Stimulated activated CD4-positive, alpha-beta T cell treated with anti-CD3 and anti-CD28 coated beads, Interleukin-12 subunit alpha, Interleukin-12 subunit beta, amount 100 ng/mL, for 48 hours (primary cell): Measurements from ENCODE around the gene ACACA.

ENCODE experiments used
- DNase-seq, 3 donors: peaks; one replicate each; pipeline ENCODE4 v3.0.0-alpha.2; 2020; ENCODE audit warnings: low read depth in 2 of 3, low spot score in 1 of 3

The ACACA gene

DNA sequence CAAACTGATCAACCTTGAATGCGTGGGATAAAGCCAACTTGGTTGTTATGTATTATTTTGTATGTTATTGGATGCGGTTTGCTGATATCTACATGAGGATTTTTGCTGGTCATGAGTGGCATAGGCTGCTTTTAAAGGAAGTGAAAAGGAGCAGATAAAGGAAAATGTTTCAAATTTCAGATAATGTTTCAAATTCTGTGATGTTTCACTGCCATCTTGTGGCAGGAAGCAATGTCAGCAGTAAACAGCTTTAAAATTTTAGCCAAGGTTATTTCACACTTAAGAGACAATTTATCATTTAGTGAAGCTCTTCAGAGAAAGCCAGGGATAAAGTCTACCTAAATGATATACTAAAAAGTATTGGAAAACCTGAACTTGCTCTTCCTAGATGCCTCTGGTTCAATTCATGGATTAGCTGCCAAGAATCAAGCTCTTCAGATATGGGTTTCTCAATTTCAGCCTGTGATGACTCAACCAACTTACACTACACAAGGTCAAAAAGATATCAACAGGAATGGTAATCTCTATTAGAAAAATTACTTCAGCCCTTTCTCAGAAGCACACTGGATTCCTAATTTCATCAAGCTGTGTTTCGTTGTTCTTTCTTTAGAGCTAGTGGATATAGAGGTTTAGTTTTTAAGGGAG, 166.8 kb downstream of the ACACA start:
- no peak for DNase-seq

DNA sequence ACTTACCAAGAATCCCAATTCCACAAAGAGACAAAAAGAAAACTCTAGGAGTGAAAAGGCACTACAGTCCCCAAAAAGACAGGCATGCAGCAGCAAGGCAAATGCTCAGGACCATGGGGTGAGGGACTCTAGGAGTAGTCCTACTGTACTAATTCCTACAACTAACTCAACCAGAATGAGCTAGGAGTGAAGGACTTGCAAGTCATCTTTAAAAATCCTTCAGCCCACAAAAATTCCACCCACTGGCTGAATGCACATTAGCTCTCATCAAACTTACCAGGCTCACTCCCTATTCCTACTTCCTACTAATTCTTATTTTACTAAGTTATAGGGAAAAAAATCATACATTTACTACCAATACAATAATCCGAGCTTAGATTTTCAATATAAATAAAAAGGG, 172.5 kb downstream of the ACACA start:
- DNase-seq, result no peak

DNA sequence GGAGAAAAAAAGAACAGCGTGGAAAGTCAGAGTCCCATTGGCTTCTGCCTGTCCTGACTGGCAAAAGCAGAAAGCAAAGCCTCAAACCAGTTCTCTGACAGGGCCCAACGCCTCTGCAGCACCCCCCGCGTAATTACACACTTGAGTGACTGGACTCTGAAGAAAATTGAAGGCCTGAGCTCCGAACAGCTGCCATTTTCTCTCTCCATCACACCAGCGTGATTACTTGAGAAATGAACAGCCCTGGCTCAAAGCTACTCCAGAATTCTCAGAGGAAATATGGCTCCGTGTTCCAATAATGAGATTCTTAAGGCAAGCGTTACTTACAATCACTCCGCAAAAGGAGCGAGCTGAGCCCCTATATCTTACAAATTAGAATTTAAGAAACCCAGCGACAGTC, 173.6 kb downstream of the ACACA start:
- no peak for DNase-seq

DNA sequence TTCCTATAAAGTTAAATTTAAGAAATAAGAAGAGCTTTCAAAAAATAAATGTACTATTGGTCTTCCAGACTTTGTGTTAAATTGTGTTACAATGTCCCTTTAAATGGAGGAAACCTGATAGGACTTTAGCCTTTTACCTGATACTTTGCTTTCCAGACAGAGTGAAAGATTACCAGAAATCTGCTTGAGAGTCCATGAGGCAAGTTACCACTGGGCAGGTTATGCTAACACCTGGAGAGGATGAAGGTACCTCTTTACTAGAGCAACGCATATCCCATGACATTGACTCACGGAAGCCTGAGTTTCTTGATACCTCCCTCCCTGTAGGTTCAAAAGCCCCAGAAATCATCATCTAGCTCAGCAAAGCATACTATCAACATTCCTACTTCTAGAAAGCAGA, 174.7 kb downstream of the ACACA start:
- DNase-seq, result no peak

DNA sequence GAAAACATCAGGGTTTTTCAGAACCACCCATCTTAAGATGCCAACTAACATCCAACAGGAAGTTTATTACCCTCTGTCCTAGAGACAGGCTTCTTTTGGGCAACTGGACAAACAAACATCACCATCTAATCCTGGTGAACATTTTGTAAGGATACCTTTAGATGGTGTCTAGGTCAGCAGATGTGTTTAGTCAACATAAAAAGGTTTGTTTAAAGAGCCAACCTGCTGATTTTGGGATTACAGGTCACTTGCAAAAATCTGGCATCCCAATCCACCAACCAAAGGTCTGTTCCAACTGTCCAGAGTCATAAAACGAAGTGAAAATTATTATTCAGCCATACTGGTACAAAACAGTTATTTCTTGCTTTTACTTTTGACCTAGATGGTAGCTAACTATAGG, 176.0 kb downstream of the ACACA start:
- no peak for DNase-seq

DNA sequence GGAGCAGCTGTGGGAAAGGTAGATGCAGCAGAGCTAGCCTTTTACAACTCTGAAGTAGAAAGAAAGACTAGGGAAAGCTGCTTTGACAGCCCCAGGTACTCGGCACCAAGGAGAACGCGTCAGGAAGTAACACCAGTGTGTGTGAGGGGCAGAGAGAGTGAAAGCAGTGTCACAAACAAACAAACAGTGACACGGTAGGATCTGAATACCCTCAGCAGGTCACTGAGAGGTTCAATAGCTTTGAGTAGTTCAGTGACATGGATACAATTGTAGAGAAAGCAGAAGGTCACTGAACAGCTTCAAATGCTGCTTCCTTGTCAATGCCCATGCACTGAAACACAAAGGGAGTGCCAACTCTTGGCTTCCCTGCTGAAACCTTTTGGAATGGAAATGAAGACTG, 181.2 kb downstream of the ACACA start:
- DNase-seq, result no peak

DNA sequence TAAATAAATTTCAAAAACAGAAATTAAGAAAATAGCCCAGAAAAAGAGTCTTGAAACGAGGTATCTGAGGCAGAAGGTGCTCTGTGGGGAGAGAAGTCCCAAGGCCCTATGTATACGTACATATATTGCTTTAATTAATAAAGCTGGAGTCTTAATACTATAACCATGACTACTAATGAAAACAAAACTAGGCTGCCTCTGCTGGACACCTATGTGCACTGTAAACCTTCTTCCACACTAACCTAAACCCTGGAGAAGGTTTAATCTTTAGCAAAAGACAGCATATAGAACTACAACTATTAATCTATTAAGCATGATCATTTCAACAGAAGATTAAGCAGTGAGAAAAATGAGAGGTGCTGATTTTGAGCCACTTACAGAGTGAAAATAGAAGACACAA, 184.8 kb downstream of the ACACA start:
- no peak for DNase-seq

DNA sequence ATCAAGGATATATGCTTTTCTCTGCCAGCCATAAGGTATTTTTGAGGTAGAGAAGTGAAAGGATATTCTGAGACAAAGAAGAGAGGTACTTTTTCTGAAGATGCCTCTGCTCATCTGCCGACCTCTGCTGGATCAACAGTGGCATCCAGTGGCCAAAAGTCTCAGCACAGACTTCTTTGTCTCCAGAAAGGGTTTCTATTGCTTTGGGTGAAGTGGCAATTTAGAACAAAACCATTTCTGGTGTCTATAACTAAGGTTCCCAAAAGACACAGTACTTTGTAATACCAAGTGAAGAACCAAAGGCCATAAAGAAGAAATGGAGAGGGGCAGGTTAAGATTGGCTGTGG, 186.1 kb downstream of the ACACA start:
- peak in 1 of 3 donors; percentile 0 for DNase-seq

DNA sequence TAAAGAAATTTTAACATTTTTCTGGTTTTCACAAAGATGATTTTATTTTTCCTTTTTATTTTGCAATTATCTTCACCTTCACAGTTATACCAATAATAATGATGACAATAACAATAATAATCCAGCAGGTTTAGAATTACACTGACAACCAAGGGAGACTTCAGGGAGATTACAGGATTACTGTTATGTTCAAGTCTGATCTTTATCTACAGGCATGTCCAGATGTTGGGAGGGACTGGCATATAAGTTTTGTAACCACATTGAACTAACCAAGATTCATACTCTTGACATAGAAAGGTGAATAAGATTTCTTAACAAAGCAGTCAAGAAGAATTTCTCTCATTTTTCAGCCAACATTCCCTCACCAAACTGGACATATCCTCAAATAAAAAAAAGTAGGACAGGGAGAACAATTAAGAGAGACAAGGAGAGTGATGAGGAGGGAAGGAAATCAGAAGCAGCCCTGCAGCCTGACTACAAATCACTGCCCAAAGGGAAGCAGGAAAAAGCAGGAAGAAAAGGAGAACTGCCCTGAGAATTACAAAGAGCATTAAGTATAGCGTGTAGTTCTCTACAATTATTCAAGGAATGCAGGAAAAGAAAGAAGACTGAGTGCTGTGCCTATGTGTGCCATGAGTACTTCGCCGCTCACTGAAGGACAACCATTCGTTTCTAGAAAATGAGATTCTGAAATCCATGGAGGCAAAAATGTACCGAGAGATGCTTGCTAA, 186.6 kb downstream of the ACACA start:
- DNase-seq, result no peak

DNA sequence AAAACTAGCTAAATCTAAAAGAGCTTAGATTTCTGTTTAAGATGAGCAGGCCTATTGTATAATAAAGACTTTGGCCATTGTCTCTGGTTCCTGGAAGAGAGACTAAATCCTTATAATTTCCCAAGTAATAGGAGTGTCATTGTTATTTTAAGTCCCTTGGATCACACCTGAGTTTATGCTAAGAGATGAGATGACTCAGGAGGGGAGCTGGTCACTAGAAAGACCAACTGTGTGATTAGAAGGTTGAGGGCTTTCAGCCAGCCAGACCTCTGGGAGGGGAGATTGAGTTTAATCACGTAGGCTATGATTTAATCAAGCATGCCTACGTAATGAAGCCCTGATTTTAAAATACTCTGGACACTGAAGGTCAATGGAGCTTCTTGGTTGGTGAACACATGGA, 187.8 kb downstream of the ACACA start:
- DNase-seq, result no peak

DNA sequence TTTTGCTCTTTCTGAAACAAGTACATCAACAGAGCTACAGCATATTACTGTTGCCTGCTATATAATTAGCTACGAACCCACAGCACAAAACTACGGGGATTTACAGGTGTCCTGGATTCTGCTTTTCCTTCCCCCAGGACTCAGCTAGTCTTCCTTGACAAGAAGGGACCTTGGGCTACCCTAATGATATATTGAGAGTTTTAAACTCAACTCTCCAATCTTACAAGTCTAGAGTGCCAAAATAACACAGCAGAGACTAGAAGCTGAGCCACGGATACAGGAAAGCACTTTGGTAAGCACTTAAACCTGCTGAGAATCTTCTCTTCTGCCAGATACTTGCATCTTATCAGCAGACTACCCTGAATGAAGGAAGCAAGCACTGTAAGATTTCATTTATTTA, 192.2 kb downstream of the ACACA start:
- DNase-seq, result no peak

DNA sequence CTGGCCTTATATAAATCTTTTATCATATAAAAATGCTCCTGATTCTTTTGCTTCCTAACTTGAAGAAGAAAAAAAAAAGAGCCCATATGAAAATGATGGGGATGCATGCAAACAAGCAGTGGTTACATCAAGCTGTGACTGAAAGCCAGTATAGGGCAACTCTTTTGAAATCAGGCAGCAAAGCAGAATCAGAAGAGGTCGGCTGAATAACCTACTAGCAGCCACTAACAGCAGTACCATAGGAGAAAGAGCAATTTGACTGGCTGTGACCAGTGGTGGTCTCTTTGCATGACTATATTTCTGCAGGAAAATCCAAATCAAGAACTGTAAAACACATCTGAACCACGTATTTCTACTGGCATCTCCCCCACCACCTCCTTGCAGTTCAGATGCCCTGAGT, 192.7 kb downstream of the ACACA start:
- no peak for DNase-seq

DNA sequence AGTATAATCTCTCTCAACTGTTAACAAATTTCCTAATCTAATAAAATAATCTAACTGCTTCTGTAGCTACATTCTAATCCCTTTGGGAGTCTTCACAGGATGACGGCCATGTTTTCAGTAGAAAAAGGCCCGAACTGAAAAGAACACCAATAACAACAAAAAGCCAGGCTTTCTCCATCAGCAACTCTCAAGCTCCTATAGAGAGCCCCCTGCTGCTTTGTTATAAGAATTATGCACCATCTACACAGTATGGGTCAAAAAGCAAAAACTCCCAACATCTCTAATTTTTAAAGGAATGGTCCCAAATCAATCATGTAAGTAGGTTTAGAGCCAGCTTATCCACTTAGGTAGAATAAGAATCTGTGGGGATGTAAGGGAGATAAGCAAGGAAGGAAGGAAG, 194.5 kb downstream of the ACACA start:
- no peak for DNase-seq

DNA sequence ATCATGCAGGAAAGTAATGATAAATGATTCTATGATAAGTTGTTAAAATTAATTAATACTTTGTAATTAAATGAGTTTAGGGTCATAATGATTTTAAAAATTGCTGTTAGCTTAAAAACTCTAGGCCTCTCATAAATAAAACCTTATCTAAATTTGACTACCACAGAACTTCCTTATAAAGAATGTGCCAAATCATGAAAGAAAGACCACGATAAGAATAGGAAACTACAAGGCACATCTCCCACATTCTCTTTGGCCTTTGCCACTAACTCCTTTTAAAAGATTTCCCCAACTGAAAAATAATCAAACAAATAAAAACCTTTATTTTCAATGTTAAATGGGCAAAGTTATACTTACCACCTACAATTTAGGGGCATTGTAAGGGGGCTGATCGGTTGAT, 195.5 kb downstream of the ACACA start:
- DNase-seq, result no peak

DNA sequence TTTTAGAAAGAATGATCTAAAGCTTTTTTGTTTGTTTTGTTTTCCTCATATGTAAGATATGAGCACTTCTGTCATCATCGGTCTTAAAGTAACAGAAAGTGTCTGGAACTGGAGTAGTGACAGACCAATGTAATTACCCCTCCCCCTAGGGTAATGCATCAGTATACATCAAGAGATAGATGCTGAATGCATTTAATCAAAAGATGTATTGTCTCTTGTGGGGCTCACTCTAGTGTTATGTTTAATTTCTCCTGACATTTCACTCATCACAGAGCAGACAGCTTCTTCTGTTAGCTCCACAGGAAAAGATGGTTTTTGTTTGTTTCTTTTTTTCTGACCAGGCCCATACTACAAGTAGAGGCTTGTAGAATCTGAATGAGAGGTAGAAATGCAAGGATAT, 199.5 kb downstream of the ACACA start:
- DNase-seq, result no peak

DNA sequence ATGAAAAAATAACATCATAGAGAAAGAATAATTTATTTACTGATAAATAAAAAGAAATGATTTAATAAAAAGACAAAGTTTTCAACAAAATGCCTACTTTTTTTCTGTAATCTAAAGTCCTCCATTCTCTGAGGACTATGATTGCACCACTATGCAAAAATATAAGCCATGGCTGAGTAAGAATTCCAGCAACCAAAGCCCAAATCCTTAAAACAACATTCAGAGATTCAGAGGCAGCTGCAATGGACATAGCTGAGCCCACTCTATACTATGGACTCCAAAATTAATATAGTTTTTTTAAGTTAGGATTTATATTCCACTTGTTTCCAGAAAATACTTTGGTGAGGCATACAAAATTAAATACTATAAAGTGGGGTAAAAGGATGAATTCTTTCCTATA, 200.3 kb downstream of the ACACA start:
- no peak for DNase-seq

DNA sequence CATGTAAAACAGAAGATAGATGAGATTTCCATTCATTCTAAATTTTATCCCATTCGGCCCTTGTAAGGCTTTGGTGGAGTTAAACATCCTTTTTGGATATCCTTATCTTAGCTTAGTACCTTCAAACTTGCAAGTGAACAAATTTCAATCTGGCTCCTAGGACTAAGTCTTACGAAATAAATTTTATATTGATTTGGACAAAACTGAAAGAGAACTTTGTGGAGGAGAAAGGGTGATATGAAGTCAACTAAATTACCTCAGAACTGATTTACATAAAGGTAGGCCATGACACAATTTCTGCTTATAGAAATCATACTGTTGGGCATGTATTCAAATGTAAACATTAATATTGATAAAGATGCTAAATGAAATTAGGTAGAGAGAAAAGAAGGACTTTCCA, 206.1 kb downstream of the ACACA start:
- no peak for DNase-seq

DNA sequence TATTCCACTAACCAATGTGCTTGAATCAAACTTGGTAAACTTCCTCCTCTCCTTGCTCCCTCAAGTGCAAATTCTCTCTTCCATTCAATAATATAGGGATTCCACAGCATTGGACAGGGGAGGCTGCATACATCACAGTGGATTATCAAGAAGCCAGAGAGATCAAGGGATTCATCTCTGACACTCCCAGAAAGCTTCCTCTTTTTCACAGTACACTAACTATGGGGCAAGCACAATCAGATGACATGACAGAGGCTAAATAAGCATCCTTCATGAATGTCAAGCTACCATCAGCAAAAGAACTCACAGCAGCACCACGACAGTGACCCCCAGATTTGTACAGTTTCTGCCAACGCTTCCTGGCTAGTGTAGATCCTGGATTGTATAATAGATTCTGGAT, 209.3 kb downstream of the ACACA start:
- no peak for DNase-seq

DNA sequence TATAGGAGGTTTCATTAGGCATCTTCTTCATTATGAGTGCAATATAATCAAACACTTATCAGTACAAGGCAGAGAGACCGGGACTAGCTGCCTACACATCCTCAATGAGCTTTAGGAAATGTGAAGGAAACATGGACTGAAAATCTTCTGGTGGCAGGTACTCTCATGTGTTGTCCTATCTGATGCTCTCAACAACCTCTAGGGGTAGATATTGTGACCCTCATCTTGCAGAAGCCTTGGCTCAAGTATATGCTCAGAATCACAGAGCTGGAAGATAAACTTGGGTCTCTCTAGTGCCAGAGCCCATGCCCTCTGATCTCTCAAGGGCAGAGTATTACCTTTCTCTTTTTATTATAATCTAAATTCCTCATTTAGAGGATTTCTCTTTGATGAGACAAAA, 212.4 kb downstream of the ACACA start:
- DNase-seq, result no peak

DNA sequence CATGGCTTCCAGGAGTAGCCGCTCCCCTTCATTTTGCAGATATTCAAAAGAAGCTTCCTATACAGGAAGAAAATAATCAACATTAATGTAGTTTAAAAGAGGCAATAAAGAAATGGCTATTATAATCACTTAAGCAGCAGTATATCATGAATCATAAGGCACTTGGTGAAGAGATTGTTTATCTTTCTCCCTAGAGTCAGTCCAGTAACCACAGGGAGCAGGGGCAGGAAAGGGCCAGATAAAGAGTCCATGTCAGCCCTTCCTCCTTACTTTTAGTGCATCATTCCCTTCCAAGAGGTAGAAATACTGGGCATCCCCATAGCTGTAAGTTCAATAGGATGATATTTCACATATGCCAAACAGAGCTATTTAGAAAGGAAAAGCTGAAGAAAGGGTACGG, 215.4 kb downstream of the ACACA start:
- DNase-seq, result no peak

DNA sequence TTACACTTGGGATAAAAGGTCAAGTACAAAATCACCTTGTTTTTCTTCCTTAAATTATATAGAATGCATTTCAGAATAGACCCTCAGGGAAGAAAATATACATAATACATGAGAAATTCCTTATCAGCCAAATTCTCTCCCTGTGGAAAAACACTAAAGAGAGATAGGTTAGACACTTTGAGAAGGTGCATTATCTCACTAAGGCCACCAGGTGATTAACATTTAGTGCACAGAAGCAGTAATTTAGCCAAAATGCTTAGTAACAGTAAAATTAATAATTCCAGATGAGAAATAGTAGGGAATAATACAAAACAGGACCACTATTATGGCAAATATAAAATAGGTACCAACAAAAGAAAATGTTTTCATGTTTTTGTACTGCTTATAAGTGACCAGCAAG, 216.1 kb downstream of the ACACA start:
- DNase-seq, result no peak

DNA sequence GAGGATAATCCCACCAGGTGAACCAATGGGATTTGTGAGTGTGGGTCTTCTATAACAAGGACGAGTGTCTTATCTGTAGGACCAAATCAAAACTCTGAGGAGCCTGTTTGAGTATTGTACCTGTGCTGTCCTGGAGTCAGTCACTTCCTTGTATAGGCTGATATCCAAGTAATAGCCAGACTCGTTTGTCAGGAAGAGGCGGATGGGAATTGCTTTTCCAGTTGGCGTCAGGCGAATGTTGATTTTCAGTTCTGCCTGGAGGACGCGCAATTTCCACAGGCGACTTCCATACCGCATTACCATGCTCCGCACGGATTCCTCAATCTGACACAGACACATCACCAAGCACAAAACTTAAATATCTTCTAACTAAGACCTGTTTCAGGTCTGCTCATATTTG, 218.5 kb downstream of the ACACA start:
- DNase-seq, result no peak

DNA sequence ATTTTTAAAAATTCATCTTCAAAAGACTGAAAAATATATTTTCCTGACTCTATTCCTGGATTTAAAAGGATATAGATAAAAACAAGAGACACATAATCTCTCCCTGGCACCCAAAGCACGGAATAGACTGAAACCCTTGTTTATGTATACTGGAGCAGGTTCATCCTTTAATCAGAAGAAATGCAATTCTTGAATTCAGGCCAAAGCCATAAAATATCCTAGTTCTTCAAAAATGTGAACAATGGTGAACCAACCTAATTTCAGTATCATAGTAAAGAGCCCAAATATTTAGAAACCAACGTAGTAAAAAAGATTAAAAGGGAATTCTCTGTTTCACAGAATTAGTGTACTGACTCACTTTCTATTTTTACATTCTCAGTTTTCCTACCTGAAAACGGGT, 219.4 kb downstream of the ACACA start:
- no peak for DNase-seq
